Measurements from ENCODE around the gene MERTK. TPM values are rescaled to one million over a fixed set of nuclear protein-coding genes. Genes with fewer than 3 reads are reported as not detected.
A peak's percentile ranks its signal among the peaks of the same experiment; 100 is the strongest.

MERTK gene
- total and polyA plus RNA-seq, 8 donors: 2.8 to 13.9 (median 5.4) TPM

- DNase-seq (peak in 1 of 6 donors; percentile 58), ATAC-seq (peak in 3 of 4 donors; percentile 29 to 77 (median 73)), FAIRE-seq (no peak)
- Histone ChIP-seq H3K4me3 (no peak overlapping the region), H3K36me3 (peaks cover 0 to 7% (median 0%) of the 10 kb centered on the region in 3 donors), H3K27me3 (no peaks in the 10 kb centered on the region), H3K4me1 (no peaks in the 10 kb centered on the region), H3K27ac (no peak overlapping the region), H3K9me3 (no peaks in the 10 kb centered on the region)
- intact Hi-C loops (cut with DNase I): no loop called here
- TF ChIP-seq, protein P1, sequence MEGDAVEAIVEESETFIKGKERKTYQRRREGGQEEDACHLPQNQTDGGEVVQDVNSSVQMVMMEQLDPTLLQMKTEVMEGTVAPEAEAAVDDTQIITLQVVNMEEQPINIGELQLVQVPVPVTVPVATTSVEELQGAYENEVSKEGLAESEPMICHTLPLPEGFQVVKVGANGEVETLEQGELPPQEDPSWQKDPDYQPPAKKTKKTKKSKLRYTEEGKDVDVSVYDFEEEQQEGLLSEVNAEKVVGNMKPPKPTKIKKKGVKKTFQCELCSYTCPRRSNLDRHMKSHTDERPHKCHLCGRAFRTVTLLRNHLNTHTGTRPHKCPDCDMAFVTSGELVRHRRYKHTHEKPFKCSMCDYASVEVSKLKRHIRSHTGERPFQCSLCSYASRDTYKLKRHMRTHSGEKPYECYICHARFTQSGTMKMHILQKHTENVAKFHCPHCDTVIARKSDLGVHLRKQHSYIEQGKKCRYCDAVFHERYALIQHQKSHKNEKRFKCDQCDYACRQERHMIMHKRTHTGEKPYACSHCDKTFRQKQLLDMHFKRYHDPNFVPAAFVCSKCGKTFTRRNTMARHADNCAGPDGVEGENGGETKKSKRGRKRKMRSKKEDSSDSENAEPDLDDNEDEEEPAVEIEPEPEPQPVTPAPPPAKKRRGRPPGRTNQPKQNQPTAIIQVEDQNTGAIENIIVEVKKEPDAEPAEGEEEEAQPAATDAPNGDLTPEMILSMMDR (IDR thresholded peaks at IDR 0.05): no peak
- WGBS, 2 donors: 83 to 88% methylated on average over 5 of the region's 5 CpGs
Measured at GRCh38 chr2:112004253-112004645, 105.8 kb downstream of the MERTK start.

DNA sequence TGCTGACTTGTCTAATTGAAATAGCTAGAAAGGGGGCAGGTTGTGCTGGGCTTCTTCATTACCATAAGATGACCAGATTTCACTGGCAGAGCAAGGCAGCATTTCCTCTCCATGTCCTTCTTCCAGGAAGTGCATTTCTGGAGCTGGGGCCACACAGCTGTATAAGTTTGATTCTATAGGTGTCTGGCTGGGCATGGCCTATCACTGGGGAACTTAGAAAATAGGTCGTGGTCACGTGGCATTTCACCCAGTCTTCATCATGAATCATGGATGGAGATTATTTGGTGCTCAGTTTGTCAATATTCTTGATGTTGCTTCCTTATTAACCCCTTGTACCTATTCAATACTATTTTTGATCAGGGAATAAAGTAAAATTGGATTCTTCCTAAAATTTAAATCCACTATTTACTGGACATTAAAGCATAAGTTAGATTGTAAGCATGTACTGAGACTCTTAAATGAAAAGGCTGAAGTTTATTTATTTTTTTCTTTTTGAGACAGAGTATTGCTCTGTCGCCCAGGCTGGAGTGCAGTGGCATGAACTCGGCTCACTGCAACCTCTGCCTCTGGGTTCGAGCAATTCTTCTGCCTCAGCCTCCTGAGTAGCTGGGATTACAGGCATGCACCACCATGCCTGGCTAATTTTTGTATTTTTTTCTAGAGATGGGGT, 107.1 kb downstream of the MERTK start:
- Histone ChIP-seq H3K9me3 (no peaks in the 10 kb centered on the region), H3K4me1 (no peaks in the 10 kb centered on the region), H3K36me3 (peaks cover 0 to 7% (median 0%) of the 10 kb centered on the region in 3 donors), H3K27me3 (no peaks in the 10 kb centered on the region), H3K4me3 (no peak overlapping the region), H3K27ac (no peak overlapping the region)
- FAIRE-seq (no peak), DNase-seq (no peak), ATAC-seq (no peak)
- intact Hi-C loops (cut with DNase I): no loop called here
- TF ChIP-seq, protein P1 (IDR thresholded peaks at IDR 0.05): no peak
- WGBS, 2 donors: 91 to 93% methylated on average over 5 of the region's 5 CpGs

GRCh38 chr2:112006076-112006410, 107.6 kb downstream of the MERTK start:
- 85 to 87% methylated on average over 4 of the region's 4 CpGs for WGBS, 2 donors
- Histone ChIP-seq H3K4me1 (no peaks in the 10 kb centered on the region), H3K27ac (no peak overlapping the region), H3K36me3 (peaks cover 0 to 7% (median 0%) of the 10 kb centered on the region in 3 donors), H3K27me3 (no peaks in the 10 kb centered on the region), H3K9me3 (no peaks in the 10 kb centered on the region), H3K4me3 (no peak overlapping the region)
- ATAC-seq: peak in 2 of 4 donors; percentile 43 to 53
- TF ChIP-seq, protein P1 (IDR thresholded peaks at IDR 0.05): no peak
- no peak for DNase-seq
- intact Hi-C loops (cut with DNase I): no loop called here
- no peak for FAIRE-seq

- H3K9me3 ChIP-seq: no peaks in the 10 kb centered on the region
- no peak overlapping the region for H3K27ac ChIP-seq
- WGBS, 2 donors: 90 to 95% methylated on average over 2 of the region's 2 CpGs
- H3K4me1 ChIP-seq: no peaks in the 10 kb centered on the region
- no peak for ATAC-seq
- peaks cover 0 to 7% (median 0%) of the 10 kb centered on the region in 3 donors for H3K36me3 ChIP-seq
- H3K4me3 ChIP-seq: no peak overlapping the region
- no peak for FAIRE-seq
- TF ChIP-seq, protein P1 (IDR thresholded peaks at IDR 0.05): no peak
- H3K27me3 ChIP-seq: no peaks in the 10 kb centered on the region
- intact Hi-C loops (cut with DNase I): no loop called here
- no peak for DNase-seq
Measured at GRCh38 chr2:112007493-112007892, 109.1 kb downstream of the MERTK start.

DNA sequence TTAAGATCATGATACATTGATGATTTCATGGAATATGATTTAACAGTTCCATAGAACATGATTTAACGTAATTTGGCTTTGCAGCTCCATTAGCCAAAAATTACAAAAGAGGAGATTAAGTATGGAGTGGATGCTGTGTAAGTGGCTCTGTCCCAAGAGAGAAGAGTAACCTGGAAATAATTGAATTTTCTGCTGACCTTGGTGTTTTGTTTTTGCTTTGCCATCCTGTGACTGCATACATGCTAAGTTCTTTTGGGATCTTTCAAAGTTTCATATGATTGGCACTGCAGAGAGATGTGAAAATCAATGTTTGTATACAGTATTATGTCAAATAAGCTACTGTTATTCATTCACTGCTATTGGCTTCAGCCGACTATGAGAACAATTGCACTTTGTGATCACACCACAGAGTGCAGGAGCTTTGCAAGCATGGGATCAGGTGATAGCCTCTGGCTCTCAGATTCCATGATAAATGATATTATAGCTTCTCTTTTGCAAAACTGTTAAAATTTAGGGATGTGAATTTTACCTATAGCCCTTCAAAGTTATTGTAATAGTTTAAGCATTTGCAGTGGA, 110.6 kb downstream of the MERTK start:
- Histone ChIP-seq H3K9me3 (no peaks in the 10 kb centered on the region), H3K27ac (no peak overlapping the region), H3K27me3 (no peaks in the 10 kb centered on the region), H3K4me1 (no peaks in the 10 kb centered on the region), H3K36me3 (peaks cover 0 to 7% (median 0%) of the 10 kb centered on the region in 3 donors), H3K4me3 (no peak overlapping the region)
- WGBS, 2 donors: 57 to 59% methylated on average over 2 of the region's 2 CpGs
- TF ChIP-seq, protein P1 (IDR thresholded peaks at IDR 0.05): no peak
- intact Hi-C loops (cut with DNase I): no loop called here
- no peak for DNase-seq
- no peak for FAIRE-seq
- ATAC-seq: no peak

All from pancreas (tissue), 10 donors.